Subcutaneous adipose tissue (tissue), 4 donors: ENCODE measurements around the gene SRI. TPM values are rescaled to one million over a fixed set of nuclear protein-coding genes. Genes with fewer than 3 reads are reported as not detected.

ENCODE experiments used
- total RNA-seq, 4 donors: library from RNA; depleted of rRNA; stranded (reverse); fragments of >200 nt; gene quantifications; one replicate each; pipeline ENCODE4 v1.1.0, GENCODE V29; 2016
- TF ChIP-seq, protein P1 (sequence below): fragments of 450-650 bp; IDR thresholded peaks from one replicate; pipeline ENCODE4 v1.5.1; 2016; ENCODE audit warnings: low read depth, mild to moderate bottlenecking, control low read depth, antibody characterized with exemption, moderate library complexity

SRI gene
- total RNA-seq, 4 donors from 2014 or later = 59.7 to 125 (median 101) TPM

DNA sequence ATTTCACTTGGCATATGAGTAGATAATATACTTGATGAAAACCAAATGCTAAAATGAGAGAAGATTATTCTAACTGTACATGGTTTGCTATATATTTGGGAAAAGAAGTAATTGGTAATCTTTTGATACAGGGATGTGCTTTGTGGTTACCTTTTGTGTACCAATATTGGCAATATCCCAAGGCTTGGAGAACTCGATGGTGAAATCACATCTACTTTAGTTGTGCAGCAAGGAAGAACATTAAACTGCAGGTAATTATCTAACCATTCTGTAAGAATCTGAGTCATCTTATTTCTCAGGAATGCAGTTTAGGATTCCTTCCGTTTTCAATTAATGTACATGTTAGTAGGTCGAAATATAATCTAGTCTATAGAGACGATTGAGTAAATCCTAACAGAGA, 64.1 kb downstream of the SRI start:
- TF ChIP-seq, protein P1, sequence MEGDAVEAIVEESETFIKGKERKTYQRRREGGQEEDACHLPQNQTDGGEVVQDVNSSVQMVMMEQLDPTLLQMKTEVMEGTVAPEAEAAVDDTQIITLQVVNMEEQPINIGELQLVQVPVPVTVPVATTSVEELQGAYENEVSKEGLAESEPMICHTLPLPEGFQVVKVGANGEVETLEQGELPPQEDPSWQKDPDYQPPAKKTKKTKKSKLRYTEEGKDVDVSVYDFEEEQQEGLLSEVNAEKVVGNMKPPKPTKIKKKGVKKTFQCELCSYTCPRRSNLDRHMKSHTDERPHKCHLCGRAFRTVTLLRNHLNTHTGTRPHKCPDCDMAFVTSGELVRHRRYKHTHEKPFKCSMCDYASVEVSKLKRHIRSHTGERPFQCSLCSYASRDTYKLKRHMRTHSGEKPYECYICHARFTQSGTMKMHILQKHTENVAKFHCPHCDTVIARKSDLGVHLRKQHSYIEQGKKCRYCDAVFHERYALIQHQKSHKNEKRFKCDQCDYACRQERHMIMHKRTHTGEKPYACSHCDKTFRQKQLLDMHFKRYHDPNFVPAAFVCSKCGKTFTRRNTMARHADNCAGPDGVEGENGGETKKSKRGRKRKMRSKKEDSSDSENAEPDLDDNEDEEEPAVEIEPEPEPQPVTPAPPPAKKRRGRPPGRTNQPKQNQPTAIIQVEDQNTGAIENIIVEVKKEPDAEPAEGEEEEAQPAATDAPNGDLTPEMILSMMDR = no peak

Other genes starting within 250 kb of the SRI start
- 100 to 1,000 TPM in 1 of 4 donors, 10 to 100 TPM in 3; 39.8 to 144 (median 89.0) TPM for gene STEAP4, start 86.9 kb upstream of the SRI start, total RNA-seq